HEK293T (cell line): Measurements from ENCODE around the gene PRPF8.

Source experiments
- FOXK2 ChIP-seq: fragments of 450-650 bp; IDR thresholded peaks from 2 replicates; pipeline ENCODE4 v1.6.1; 2016; ENCODE audit warnings: mild to moderate bottlenecking
- FOXM1 ChIP-seq: fragments of 450-650 bp; IDR thresholded peaks from 2 replicates; pipeline ENCODE4 v1.6.1; 2017; ENCODE audit warnings: mild to moderate bottlenecking, borderline replicate concordance
- LEF1 ChIP-seq: fragments of 450-650 bp; IDR thresholded peaks from 2 replicates; pipeline ENCODE4 v1.6.1; 2017; ENCODE audit warnings: mild to moderate bottlenecking, borderline replicate concordance
- PKNOX1 ChIP-seq: fragments of 450-650 bp; IDR thresholded peaks from 2 replicates; pipeline ENCODE4 v1.6.1; 2016
- SP1 ChIP-seq: fragments of 450-650 bp; IDR thresholded peaks from 2 replicates; pipeline ENCODE4 v1.6.1; 2017
- SUZ12 ChIP-seq: fragments of 450-650 bp; IDR thresholded peaks from 2 replicates; pipeline ENCODE4 v1.6.1; 2016; ENCODE audit warnings: mild to moderate bottlenecking
- TARDBP ChIP-seq: fragments of 450-650 bp; IDR thresholded peaks from 2 replicates; pipeline ENCODE4 v1.6.1; 2016
- ZNF384 ChIP-seq: fragments of 450-650 bp; IDR thresholded peaks from 2 replicates; pipeline ENCODE4 v1.6.1; 2016

GRCh38 chr17:1646199-1646875 lies 38.3 kb downstream of the PRPF8 start:
- no peak for TF ChIP-seq FOXK2
- no peak for TF ChIP-seq LEF1
- no peak for TF ChIP-seq PKNOX1
- no peak for TF ChIP-seq SP1
- no peak for TF ChIP-seq TARDBP
- no peak for TF ChIP-seq ZNF384
- no peak for TF ChIP-seq SUZ12
- no peak for TF ChIP-seq FOXM1
